ENCODE measurements around the gene EIF2S1.
"Not testable (repeated sequence)": the region's sequence is repeated elsewhere in the genome, so short reads cannot be mapped to it uniquely, and the experiment has no call there.

The EIF2S1 gene

GRCh38 chr14:67331368-67332125 is 28.6 kb upstream of the EIF2S1 start:
- no peak for TF ChIP-seq CTCF (IDR thresholded peaks at IDR 0.05; ENCODE audit: low read depth, low read length)
- TF ChIP-seq POLR2A (IDR thresholded peaks at IDR 0.05; ENCODE audit: extremely low read depth, insufficient read length): no peak
- no peak for TF ChIP-seq MYC (IDR thresholded peaks at IDR 0.05; ENCODE audit: low read depth, low read length)
- no peak for TF ChIP-seq MAX (IDR thresholded peaks at IDR 0.05; ENCODE audit: low read depth, low read length)
- no peak for DNase-seq (ENCODE audit: low read depth)
- no peak overlapping the region for H3K4me3 ChIP-seq (ENCODE audit: low read depth, low read length)

GRCh38 chr14:67332468-67332867 is 27.7 kb upstream of the EIF2S1 start:
- H3K4me3 ChIP-seq (ENCODE audit: low read depth, low read length): no peak overlapping the region
- no peak for DNase-seq (ENCODE audit: low read depth)
- TF ChIP-seq POLR2A (IDR thresholded peaks at IDR 0.05; ENCODE audit: extremely low read depth, insufficient read length) (no peak), CTCF (IDR thresholded peaks at IDR 0.05; ENCODE audit: low read depth, low read length) (no peak), MAX (IDR thresholded peaks at IDR 0.05; ENCODE audit: low read depth, low read length) (no peak), MYC (IDR thresholded peaks at IDR 0.05; ENCODE audit: low read depth, low read length) (no peak)

GRCh38 chr14:67335781-67336180 is 24.3 kb upstream of the EIF2S1 start:
- peak; percentile 44 for DNase-seq (ENCODE audit: low read depth)
- H3K4me3 ChIP-seq (ENCODE audit: low read depth, low read length): no peak overlapping the region
- TF ChIP-seq CTCF (IDR thresholded peaks at IDR 0.05; ENCODE audit: low read depth, low read length): peak; percentile 27
- TF ChIP-seq MAX (IDR thresholded peaks at IDR 0.05; ENCODE audit: low read depth, low read length): no peak
- TF ChIP-seq POLR2A (IDR thresholded peaks at IDR 0.05; ENCODE audit: extremely low read depth, insufficient read length): no peak
- TF ChIP-seq MYC (IDR thresholded peaks at IDR 0.05; ENCODE audit: low read depth, low read length): no peak

GRCh38 chr14:67341231-67341630 is 18.9 kb upstream of the EIF2S1 start:
- not testable (repeated sequence) for DNase-seq (ENCODE audit: low read depth); H3K4me3 ChIP-seq (ENCODE audit: low read depth, low read length)

- TF ChIP-seq POLR2A (IDR thresholded peaks at IDR 0.05; ENCODE audit: extremely low read depth, insufficient read length) (no peak), MYC (IDR thresholded peaks at IDR 0.05; ENCODE audit: low read depth, low read length) (no peak), CTCF (IDR thresholded peaks at IDR 0.05; ENCODE audit: low read depth, low read length) (no peak), MAX (IDR thresholded peaks at IDR 0.05; ENCODE audit: low read depth, low read length) (no peak)
- no peak for DNase-seq (ENCODE audit: low read depth)
Observed at GRCh38 chr14:67343601-67344230, 16.4 kb upstream of the EIF2S1 start.

GRCh38 chr14:67345583-67345982 is 14.5 kb upstream of the EIF2S1 start:
- no peak overlapping the region for H3K4me3 ChIP-seq (ENCODE audit: low read depth, low read length)
- no peak for DNase-seq (ENCODE audit: low read depth)
- TF ChIP-seq CTCF (IDR thresholded peaks at IDR 0.05; ENCODE audit: low read depth, low read length) (no peak), MAX (IDR thresholded peaks at IDR 0.05; ENCODE audit: low read depth, low read length) (no peak), POLR2A (IDR thresholded peaks at IDR 0.05; ENCODE audit: extremely low read depth, insufficient read length) (no peak), MYC (IDR thresholded peaks at IDR 0.05; ENCODE audit: low read depth, low read length) (no peak)

More at GRCh38 chr14:67343601-67344230, 16.4 kb upstream of the EIF2S1 start:
- H3K4me3 ChIP-seq (ENCODE audit: low read depth, low read length): no peak overlapping the region

Measured in NB4 (cell line).